Uterus (tissue), 2 donors: Measurements from ENCODE around the gene COLGALT1.

Experiments used
- CTCF ChIP-seq, 4 experiments: fragments of 200-600 bp in 2 of 4; fragments of 450-650 bp in 2 of 4; sonication (generic) in 2 of 4; IDR thresholded peaks; one replicate each; pipeline ENCODE4 v1.5.1; 2016 to 2019; ENCODE audit warnings: antibody characterized with exemption in 4 of 4, mild to moderate bottlenecking in 2 of 4, moderate library complexity in 1 of 4
- POLR2A ChIP-seq, 2 donors: fragments of 450-650 bp; IDR thresholded peaks; one replicate each; pipeline ENCODE4 v1.6.1; 2016; ENCODE audit warnings: antibody characterized with exemption in 2 of 2, mild to moderate bottlenecking in 1 of 2, moderate library complexity in 1 of 2

GRCh38 chr19:17575871-17576757 is 20.7 kb downstream of the COLGALT1 start:
- no peak for TF ChIP-seq POLR2A (IDR thresholded peaks at IDR 0.05)
- no peak for TF ChIP-seq CTCF (IDR thresholded peaks at IDR 0.05)
